Measurements from ENCODE around the gene LRRIQ1.

GRCh38 chr12:85000729-85001128 lies 35.4 kb upstream of the LRRIQ1 start:
- TF ChIP-seq, protein P1, sequence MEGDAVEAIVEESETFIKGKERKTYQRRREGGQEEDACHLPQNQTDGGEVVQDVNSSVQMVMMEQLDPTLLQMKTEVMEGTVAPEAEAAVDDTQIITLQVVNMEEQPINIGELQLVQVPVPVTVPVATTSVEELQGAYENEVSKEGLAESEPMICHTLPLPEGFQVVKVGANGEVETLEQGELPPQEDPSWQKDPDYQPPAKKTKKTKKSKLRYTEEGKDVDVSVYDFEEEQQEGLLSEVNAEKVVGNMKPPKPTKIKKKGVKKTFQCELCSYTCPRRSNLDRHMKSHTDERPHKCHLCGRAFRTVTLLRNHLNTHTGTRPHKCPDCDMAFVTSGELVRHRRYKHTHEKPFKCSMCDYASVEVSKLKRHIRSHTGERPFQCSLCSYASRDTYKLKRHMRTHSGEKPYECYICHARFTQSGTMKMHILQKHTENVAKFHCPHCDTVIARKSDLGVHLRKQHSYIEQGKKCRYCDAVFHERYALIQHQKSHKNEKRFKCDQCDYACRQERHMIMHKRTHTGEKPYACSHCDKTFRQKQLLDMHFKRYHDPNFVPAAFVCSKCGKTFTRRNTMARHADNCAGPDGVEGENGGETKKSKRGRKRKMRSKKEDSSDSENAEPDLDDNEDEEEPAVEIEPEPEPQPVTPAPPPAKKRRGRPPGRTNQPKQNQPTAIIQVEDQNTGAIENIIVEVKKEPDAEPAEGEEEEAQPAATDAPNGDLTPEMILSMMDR (IDR thresholded peaks at IDR 0.05) = no peak
- TF ChIP-seq ZFX (IDR thresholded peaks at IDR 0.05; ENCODE audit: borderline replicate concordance) = no peak
